Activated naive CD4-positive, alpha-beta T cell treated with anti-CD3 and anti-CD28 coated beads, Interleukin-2, amount 50 U/mL, for 24 hours (primary cell): Measurements from ENCODE around the gene CARMIL3.

Experiments used
- H3K27ac Mint-ChIP-seq: one replicate; pipeline ENCODE4 v1.8.0; 2021; ENCODE audit warnings: mild to moderate bottlenecking, mixed read lengths
- H3K27me3 Mint-ChIP-seq: one replicate; pipeline ENCODE4 v1.8.0; 2021; ENCODE audit warnings: mixed read lengths
- H3K36me3 Mint-ChIP-seq: one replicate; pipeline ENCODE4 v1.8.0; 2021; ENCODE audit warnings: mixed read lengths
- H3K4me1 Mint-ChIP-seq: one replicate; pipeline ENCODE4 v1.8.0; 2021; ENCODE audit warnings: mixed read lengths
- H3K4me3 Mint-ChIP-seq: one replicate; pipeline ENCODE4 v1.8.0; 2021; ENCODE audit warnings: mild to moderate bottlenecking, mixed read lengths
- H3K9me3 Mint-ChIP-seq: one replicate; pipeline ENCODE4 v1.8.0; 2021; ENCODE audit warnings: mixed read lengths

Gene CARMIL3

GRCh38 chr14:24065408-24065807, 13.6 kb downstream of the CARMIL3 start:
- no peaks in the 10 kb centered on the region for H3K9me3 Mint-ChIP-seq
- H3K27ac Mint-ChIP-seq, result no peak overlapping the region
- H3K27me3 Mint-ChIP-seq, result no peaks in the 10 kb centered on the region
- no peaks in the 10 kb centered on the region for H3K36me3 Mint-ChIP-seq
- no peak overlapping the region for H3K4me3 Mint-ChIP-seq
- no peaks in the 10 kb centered on the region for H3K4me1 Mint-ChIP-seq

GRCh38 chr14:24066496-24067132, 14.8 kb downstream of the CARMIL3 start:
- no peak overlapping the region for H3K4me3 Mint-ChIP-seq
- H3K36me3 Mint-ChIP-seq, result no peaks in the 10 kb centered on the region
- H3K9me3 Mint-ChIP-seq, result no peaks in the 10 kb centered on the region
- no peak overlapping the region for H3K27ac Mint-ChIP-seq
- peaks cover 6% of the 10 kb centered on the region for H3K4me1 Mint-ChIP-seq
- no peaks in the 10 kb centered on the region for H3K27me3 Mint-ChIP-seq

GRCh38 chr14:24067133-24068082, 15.6 kb downstream of the CARMIL3 start:
- no peaks in the 10 kb centered on the region for H3K36me3 Mint-ChIP-seq
- peaks cover 6% of the 10 kb centered on the region for H3K4me1 Mint-ChIP-seq
- H3K9me3 Mint-ChIP-seq, result no peaks in the 10 kb centered on the region
- no peaks in the 10 kb centered on the region for H3K27me3 Mint-ChIP-seq
- no peak overlapping the region for H3K4me3 Mint-ChIP-seq
- no peak overlapping the region for H3K27ac Mint-ChIP-seq

GRCh38 chr14:24068711-24069410, 17.1 kb downstream of the CARMIL3 start:
- Mint-ChIP-seq H3K27ac (no peak overlapping the region), H3K36me3 (no peaks in the 10 kb centered on the region), H3K4me3 (no peak overlapping the region), H3K9me3 (no peaks in the 10 kb centered on the region), H3K4me1 (peaks cover 6% of the 10 kb centered on the region), H3K27me3 (no peaks in the 10 kb centered on the region)

- Mint-ChIP-seq H3K27ac (no peak overlapping the region), H3K27me3 (no peaks in the 10 kb centered on the region), H3K9me3 (no peaks in the 10 kb centered on the region), H3K4me1 (peaks cover 6% of the 10 kb centered on the region), H3K4me3 (no peak overlapping the region), H3K36me3 (no peaks in the 10 kb centered on the region)
These were observed 17.6 kb downstream of the CARMIL3 start for GRCh38 chr14:24069411-24069735.

- no peak overlapping the region for H3K27ac Mint-ChIP-seq
- peaks cover 6% of the 10 kb centered on the region for H3K4me1 Mint-ChIP-seq
- no peaks in the 10 kb centered on the region for H3K36me3 Mint-ChIP-seq
- no peaks in the 10 kb centered on the region for H3K9me3 Mint-ChIP-seq
- H3K4me3 Mint-ChIP-seq, result no peak overlapping the region
- no peaks in the 10 kb centered on the region for H3K27me3 Mint-ChIP-seq
These were observed 18.7 kb downstream of the CARMIL3 start for GRCh38 chr14:24070285-24071143.

- no peaks in the 10 kb centered on the region for H3K27me3 Mint-ChIP-seq
- no peaks in the 10 kb centered on the region for H3K36me3 Mint-ChIP-seq
- H3K4me1 Mint-ChIP-seq, result peaks cover 6% of the 10 kb centered on the region
- no peak within 1 kb of the TSS for H3K27ac Mint-ChIP-seq
- no peaks in the 10 kb centered on the region for H3K9me3 Mint-ChIP-seq
- H3K4me3 Mint-ChIP-seq, result no peak within 1 kb of the TSS
These were observed 19.4 kb downstream of the CARMIL3 start, which contains the start of gene CPNE6 for GRCh38 chr14:24071144-24071697. Gene CPNE6, plus strand, starts transcription at chr14:24071562. Its CDS starts 1,375 bp downstream, at chr14:24072937.

- peaks cover 6% of the 10 kb centered on the region for H3K4me1 Mint-ChIP-seq
- H3K4me3 Mint-ChIP-seq, result no peak overlapping the region
- H3K27ac Mint-ChIP-seq, result no peak overlapping the region
- H3K27me3 Mint-ChIP-seq, result no peaks in the 10 kb centered on the region
- H3K36me3 Mint-ChIP-seq, result no peaks in the 10 kb centered on the region
- no peaks in the 10 kb centered on the region for H3K9me3 Mint-ChIP-seq
These were observed 20.1 kb downstream of the CARMIL3 start for GRCh38 chr14:24071836-24072430.

- Mint-ChIP-seq H3K4me1 (peaks cover 6% of the 10 kb centered on the region), H3K9me3 (no peaks in the 10 kb centered on the region), H3K27me3 (no peaks in the 10 kb centered on the region), H3K4me3 (no peak overlapping the region), H3K36me3 (no peaks in the 10 kb centered on the region), H3K27ac (no peak overlapping the region)
These were observed 20.6 kb downstream of the CARMIL3 start for GRCh38 chr14:24072436-24072835.

GRCh38 chr14:24072881-24073877, 21.4 kb downstream of the CARMIL3 start:
- Mint-ChIP-seq H3K9me3 (no peaks in the 10 kb centered on the region), H3K27ac (no peak overlapping the region), H3K4me3 (no peak overlapping the region), H3K36me3 (no peaks in the 10 kb centered on the region), H3K4me1 (peaks cover 6% of the 10 kb centered on the region), H3K27me3 (no peaks in the 10 kb centered on the region)

- no peak overlapping the region for H3K27ac Mint-ChIP-seq
- H3K27me3 Mint-ChIP-seq, result no peaks in the 10 kb centered on the region
- no peaks in the 10 kb centered on the region for H3K36me3 Mint-ChIP-seq
These were observed 23.0 kb downstream of the CARMIL3 start for GRCh38 chr14:24074625-24075484.

GRCh38 chr14:24075485-24076301, 23.9 kb downstream of the CARMIL3 start:
- H3K4me3 Mint-ChIP-seq, result no peak overlapping the region
- no peaks in the 10 kb centered on the region for H3K36me3 Mint-ChIP-seq
- no peak overlapping the region for H3K27ac Mint-ChIP-seq
- no peaks in the 10 kb centered on the region for H3K27me3 Mint-ChIP-seq
- H3K4me1 Mint-ChIP-seq, result peaks cover 15% of the 10 kb centered on the region
- H3K9me3 Mint-ChIP-seq, result no peaks in the 10 kb centered on the region

More at GRCh38 chr14:24074625-24075484, 23.0 kb downstream of the CARMIL3 start:
- H3K4me3 Mint-ChIP-seq, result no peak overlapping the region
- H3K9me3 Mint-ChIP-seq, result no peaks in the 10 kb centered on the region
- H3K4me1 Mint-ChIP-seq, result peaks cover 7% of the 10 kb centered on the region
